A673 (cell line): ENCODE measurements around the gene GSG1L2.

ENCODE experiments used
- CTCF ChIP-seq: fragments of 300-800, 200-600 bp; sonication (generic); conservative IDR thresholded peaks from 2 replicates; pipeline ENCODE4 v1.5.1; 2017; ENCODE audit warnings: low read depth, mild to moderate bottlenecking, antibody characterized with exemption, low read length, moderate library complexity, mixed read lengths
- EZH2 ChIP-seq: fragments of 200-600 bp; sonication (generic); IDR thresholded peaks from 2 replicates; pipeline ENCODE4 v1.6.1; 2017; ENCODE audit warnings: borderline replicate concordance, low read depth, mild to moderate bottlenecking, mixed read lengths, antibody characterized with exemption, low read length; ENCODE audit not compliant: poor library complexity, severe bottlenecking

- TF ChIP-seq CTCF: no peak
- TF ChIP-seq EZH2: no peak
Measured at GRCh38 chr17:9820448-9820847, 1.4 kb downstream of the GSG1L2 start.
